SK-N-SH (cell line): ENCODE data around the gene LARP1. TPM values are rescaled to one million over a fixed set of nuclear protein-coding genes. Genes with fewer than 3 reads are reported as not detected.

ENCODE experiments used
- CTCF ChIA-PET: fragments of 300-600, 350-600 bp; formaldehyde crosslinking; extraction: SDS; loops from one replicate; lab custom pipeline; 2021; lab: Yijun Ruan, JAX
- POLR2A ChIA-PET: fragments of 350-600 bp; sonication (Branson Sonifier 250); formaldehyde crosslinking; extraction: SDS; loops from one replicate; lab custom pipeline; 2020; ENCODE audit warnings: antibody characterized with exemption, inconsistent platforms; lab: Yijun Ruan, JAX
- DNase-seq: peaks from one replicate; pipeline ENCODE4 v3.0.0; 2012
- H2AFZ ChIP-seq: fragments of 200-600 bp; sonication (generic); 2 replicates; pipeline ENCODE4 v1.8.1; 2016; ENCODE audit warnings: antibody characterized with exemption, mild to moderate bottlenecking, low read depth
- H3F3A ChIP-seq: fragments of 200-600 bp; sonication (generic); replicated peaks from 2 replicates; pipeline ENCODE3; 2016; ENCODE audit warnings: antibody characterized with exemption, mild to moderate bottlenecking; ENCODE audit not compliant: insufficient read depth
- H3K27ac ChIP-seq, 2 experiments: fragments of 200-500 bp in 1 of 2; fragments of 200-600 bp in 1 of 2; sonication (Bioruptor generic) in 1 of 2; sonication (generic), shearing (Covaris generic) in 1 of 2; 2 replicates each; pipeline versions ENCODE4 v1.5.1 to v1.6.1; 2014 to 2016; ENCODE audit warnings: low read depth in 2 of 2, inconsistent platforms in 1 of 2, low read length in 1 of 2, mild to moderate bottlenecking in 1 of 2, mixed read lengths in 1 of 2
- H3K27me3 ChIP-seq: fragments of 200-600 bp; sonication (generic), shearing (Covaris generic); 2 replicates; pipeline ENCODE4 v1.6.1; 2016; ENCODE audit warnings: mixed run types; ENCODE audit not compliant: insufficient read depth
- H3K36me3 ChIP-seq, 2 experiments: fragments of 200-500 bp in 1 of 2; fragments of 200-600 bp in 1 of 2; sonication (Bioruptor generic) in 1 of 2; sonication (generic) in 1 of 2; replicated peaks in 1 of 2; 2 replicates each; pipeline versions ENCODE3 to v1.5.1; 2014 to 2016; ENCODE audit warnings: low read length in 1 of 2, mild to moderate bottlenecking in 1 of 2; ENCODE audit not compliant: insufficient read depth in 2 of 2, control insufficient read depth in 1 of 2
- H3K4me1 ChIP-seq, 2 experiments: fragments of 200-500 bp in 1 of 2; fragments of 200-600 bp in 1 of 2; sonication (Bioruptor generic) in 1 of 2; sonication (generic), shearing (Covaris generic) in 1 of 2; 2 replicates each; pipeline versions ENCODE4 v1.5.1 to v1.6.1; 2014 to 2016; ENCODE audit warnings: low read depth in 1 of 2, low read length in 1 of 2, mixed run types in 1 of 2; ENCODE audit not compliant: insufficient read depth in 2 of 2, control insufficient read depth in 1 of 2
- H3K4me2 ChIP-seq: fragments of 200-600 bp; sonication (generic), shearing (Covaris generic); 2 replicates; pipeline ENCODE4 v1.6.1; 2017; ENCODE audit warnings: mixed run types
- H3K4me3 ChIP-seq, 2 experiments: fragments of 200-500 bp in 1 of 2; fragments of 200-600 bp in 1 of 2; sonication (Bioruptor generic) in 1 of 2; sonication (generic), shearing (Covaris generic) in 1 of 2; 2 replicates each; pipeline versions ENCODE4 v1.5.1 to v1.8.1; 2014 to 2016; ENCODE audit warnings: low read depth in 2 of 2, inconsistent platforms in 1 of 2, low read length in 1 of 2, mild to moderate bottlenecking in 1 of 2, mixed read lengths in 1 of 2, moderate library complexity in 1 of 2
- H3K79me2 ChIP-seq: fragments of 200-600 bp; sonication (generic); 2 replicates; pipeline ENCODE4 v1.8.1; 2017; ENCODE audit warnings: mild to moderate bottlenecking; ENCODE audit not compliant: insufficient read depth
- H3K9ac ChIP-seq: fragments of 200-600 bp; sonication (generic); 2 replicates; pipeline ENCODE4 v1.6.1; 2017; ENCODE audit warnings: mixed run types
- H3K9me2 ChIP-seq: fragments of 200-600 bp; sonication (generic); 2 replicates; pipeline ENCODE4 v1.6.1; 2017; ENCODE audit warnings: mixed run types
- H3K9me3 ChIP-seq: fragments of 200-600 bp; sonication (generic); 2 replicates; pipeline ENCODE4 v1.6.1; 2017; ENCODE audit warnings: mixed run types, mild to moderate bottlenecking, moderate library complexity
- H4K20me1 ChIP-seq: fragments of 200-600 bp; sonication (generic); 2 replicates; pipeline ENCODE4 v1.6.1; 2017; ENCODE audit warnings: mild to moderate bottlenecking, mixed run types; ENCODE audit not compliant: insufficient read depth
- CTCF ChIP-seq: fragments of 200-600 bp; sonication (generic); IDR thresholded peaks from 2 replicates; pipeline ENCODE4 v1.6.1; 2017; ENCODE audit warnings: antibody characterized with exemption, mild to moderate bottlenecking, moderate library complexity
- EP300 ChIP-seq, 2 experiments: IDR thresholded peaks; 2 replicates each; pipeline versions ENCODE4 v1.4.0 to v1.6.1; 2012; ENCODE audit warnings: borderline replicate concordance in 1 of 2, low read depth in 1 of 2, low read length in 1 of 2
- FOSL2 ChIP-seq: IDR thresholded peaks from 2 replicates; pipeline ENCODE4 v1.4.0; 2012; ENCODE audit warnings: low read depth, mild to moderate bottlenecking, moderate library complexity, borderline replicate concordance
- FOXJ3 ChIP-seq: sonication (generic); formaldehyde crosslinking; IDR thresholded peaks from 2 replicates; pipeline ENCODE4 v1.5.1; 2020; ENCODE audit warnings: mild to moderate bottlenecking, missing genetic modification reagents
- GATA2 ChIP-seq: sonication (generic); formaldehyde crosslinking; IDR thresholded peaks from 2 replicates; pipeline ENCODE4 v1.5.0; 2020; ENCODE audit warnings: mild to moderate bottlenecking, missing genetic modification reagents
- IRF3 ChIP-seq: fragments of 150-350 bp; IDR thresholded peaks from 2 replicates; pipeline ENCODE4 v1.6.1; 2016; ENCODE audit warnings: mild to moderate bottlenecking, low read depth, low read length
- MEF2A ChIP-seq: IDR thresholded peaks from 2 replicates; pipeline ENCODE4 v1.4.0; 2012; ENCODE audit warnings: low read depth, borderline replicate concordance
- MXI1 ChIP-seq: IDR thresholded peaks from 2 replicates; pipeline ENCODE4 v1.6.1; 2012; ENCODE audit warnings: mild to moderate bottlenecking, low read depth, low read length, improper control_type of control experiment
- NFIC ChIP-seq: IDR thresholded peaks from 2 replicates; pipeline ENCODE4 v1.4.0; 2012; ENCODE audit warnings: borderline replicate concordance
- PBX3 ChIP-seq: IDR thresholded peaks from 2 replicates; pipeline ENCODE4; 2012
- POLR2AphosphoS5 ChIP-seq: IDR thresholded peaks from 2 replicates; pipeline ENCODE4 v1.6.1; 2012; ENCODE audit warnings: low read depth, low read length
- RAD21 ChIP-seq: IDR thresholded peaks from 2 replicates; pipeline ENCODE4 v1.6.1; 2012; ENCODE audit warnings: mild to moderate bottlenecking, low read length
- REST ChIP-seq: IDR thresholded peaks from 2 replicates; pipeline ENCODE4 v1.6.1; 2012; ENCODE audit warnings: mild to moderate bottlenecking, low read depth, low read length, moderate library complexity
- RXRA ChIP-seq: IDR thresholded peaks from 2 replicates; pipeline ENCODE4 v1.4.0; 2012; ENCODE audit warnings: low read depth, mild to moderate bottlenecking, borderline replicate concordance
- SMC3 ChIP-seq: IDR thresholded peaks from 2 replicates; pipeline ENCODE4 v1.6.1; 2012; ENCODE audit warnings: low read depth, low read length, improper control_type of control experiment
- TEAD4 ChIP-seq: IDR thresholded peaks from 2 replicates; pipeline ENCODE4 v1.4.0; 2012; ENCODE audit warnings: mild to moderate bottlenecking, borderline replicate concordance; ENCODE audit not compliant: insufficient read depth
- USF1 ChIP-seq: IDR thresholded peaks from 2 replicates; pipeline ENCODE4 v1.4.0; 2012; ENCODE audit warnings: low read depth, borderline replicate concordance
- USF2 ChIP-seq: fragments of 150-350 bp; IDR thresholded peaks from 2 replicates; pipeline ENCODE4 v1.6.1; 2017; ENCODE audit warnings: antibody characterized with exemption, low read length, low read depth, borderline replicate concordance
- ZBTB33 ChIP-seq: IDR thresholded peaks from 2 replicates; pipeline ENCODE4 v1.4.0; 2012; ENCODE audit warnings: low read depth, borderline replicate concordance
- WGBS: methylation state at CpG from one replicate; pipeline ENCODE4 v1.1.6; 2017; ENCODE audit warnings: low lambda C conversion rate; 5-methylcytosine and 5-hydroxymethylcytosine counted together
- polyA plus RNA-seq, 3 experiments: library from polyadenylated mRNA; depleted of rRNA; stranded (reverse); fragments of >200 nt; gene quantifications; 2 replicates each; pipeline ENCODE4 v1.2.3, GENCODE V29; 2012

The LARP1 gene
- polyA plus RNA-seq, 1 of the 3 experiments (the other 2 are of a cell fraction): 57.4 TPM

GRCh38 chr5:154800582-154800981 is 45.4 kb downstream of the LARP1 start (continued):
- TF ChIP-seq CTCF: no peak
- TF ChIP-seq RXRA: no peak
- TF ChIP-seq NFIC: no peak
- TF ChIP-seq FOXJ3: no peak
- TF ChIP-seq USF1: no peak
- no peak for TF ChIP-seq RAD21

- H3K4me3 ChIP-seq: no peak overlapping the region
- POLR2A ChIA-PET: interaction anchor here (1.0 kb wide), 1 partner anchor 58 kb away, joined by 3 read pairs; the partner anchor contains the start of gene CNOT8
- peak overlapping the region in 1 of 2 experiments; percentile 24; a peak in 1 of 4 replicates for H3K27ac ChIP-seq
- H3K4me1 ChIP-seq: no peaks in the 10 kb centered on the region
- no peak overlapping the region for H2AFZ ChIP-seq
- no peaks in the 10 kb centered on the region for H3K9me3 ChIP-seq
- H3K27me3 ChIP-seq: no peaks in the 10 kb centered on the region
- H3F3A ChIP-seq: peaks cover 6% of the 10 kb centered on the region
- H3K9me2 ChIP-seq: no peaks in the 10 kb centered on the region
- no peak for DNase-seq
- peaks cover 87 to 94% of the 10 kb centered on the region in 2 experiments for H3K36me3 ChIP-seq
- no peak overlapping the region for H3K9ac ChIP-seq
- H3K79me2 ChIP-seq: peaks cover 51% of the 10 kb centered on the region
- WGBS: 97% methylated on average over 3 of the region's 3 CpGs
- no peak overlapping the region for H3K4me2 ChIP-seq
- peaks cover 12% of the 10 kb centered on the region; the same call in 1 of the 2 replicates for H4K20me1 ChIP-seq
- CTCF ChIA-PET: interaction anchor here (1.0 to 1.6 kb wide), 2 partner anchors 16 to 151 kb away, joined by 3 to 8 read pairs; no protein-coding TSS in a partner anchor
- TF ChIP-seq RXRA: no peak
- TF ChIP-seq USF2: no peak
- no peak for TF ChIP-seq POLR2AphosphoS5
- TF ChIP-seq REST: no peak
- TF ChIP-seq MXI1: no peak
- no peak for TF ChIP-seq EP300 (IDR thresholded peaks at IDR 0.05; ENCODE audit: borderline replicate concordance in 1 of 2, low read depth in 1 of 2, low read length in 1 of 2)
- TF ChIP-seq FOSL2: no peak
- no peak for TF ChIP-seq PBX3
- no peak for TF ChIP-seq SMC3
- no peak for TF ChIP-seq IRF3
- no peak for TF ChIP-seq ZBTB33
- no peak for TF ChIP-seq MEF2A
- TF ChIP-seq GATA2 (CRISPR knock-in tag): no peak
- TF ChIP-seq NFIC: no peak
- no peak for TF ChIP-seq TEAD4
Measured at GRCh38 chr5:154801083-154801482, 45.9 kb downstream of the LARP1 start.
